ENCODE data around the gene ROR1.

The ROR1 gene

GRCh38 chr1:63859480-63860275, 85.9 kb downstream of the ROR1 start:
- no peak for DNase-seq

- no peak for DNase-seq
Observed at GRCh38 chr1:63861052-63861691, 87.4 kb downstream of the ROR1 start.

GRCh38 chr1:63863145-63863544, 89.3 kb downstream of the ROR1 start:
- DNase-seq, result no peak

- no peak for DNase-seq
Observed at GRCh38 chr1:63864224-63864641, 90.4 kb downstream of the ROR1 start.

- DNase-seq, result no peak
Observed at GRCh38 chr1:63865561-63865960, 91.7 kb downstream of the ROR1 start.

GRCh38 chr1:63866084-63866483, 92.3 kb downstream of the ROR1 start:
- DNase-seq, result no peak

GRCh38 chr1:63867429-63868176, 93.8 kb downstream of the ROR1 start:
- DNase-seq, result no peak

GRCh38 chr1:63868268-63868781, 94.5 kb downstream of the ROR1 start:
- DNase-seq, result no peak

GRCh38 chr1:63870152-63870551, 96.3 kb downstream of the ROR1 start:
- DNase-seq, result no peak

- DNase-seq, result no peak
Observed at GRCh38 chr1:63871463-63871862, 97.6 kb downstream of the ROR1 start.

GRCh38 chr1:63873751-63874150, 99.9 kb downstream of the ROR1 start:
- DNase-seq, result no peak

GRCh38 chr1:63874278-63874880, 100.6 kb downstream of the ROR1 start:
- DNase-seq, result no peak

- DNase-seq, result no peak
Observed at GRCh38 chr1:63875636-63876035, 101.8 kb downstream of the ROR1 start.

- no peak for DNase-seq
Observed at GRCh38 chr1:63877021-63877767, 103.4 kb downstream of the ROR1 start.

- no peak for DNase-seq
Observed at GRCh38 chr1:63877816-63878215, 104.0 kb downstream of the ROR1 start.

GRCh38 chr1:63878932-63879331, 105.1 kb downstream of the ROR1 start:
- DNase-seq, result no peak

- DNase-seq, result no peak
Observed at GRCh38 chr1:63880958-63881576, 107.2 kb downstream of the ROR1 start.

GRCh38 chr1:63882048-63882704, 108.4 kb downstream of the ROR1 start:
- no peak for DNase-seq

- peak; percentile 8 to 24 for DNase-seq
Observed at GRCh38 chr1:63883494-63884235, 109.8 kb downstream of the ROR1 start.

GRCh38 chr1:63884486-63884885, 110.7 kb downstream of the ROR1 start:
- DNase-seq, result no peak

- no peak for DNase-seq
Observed at GRCh38 chr1:63885899-63886298, 112.1 kb downstream of the ROR1 start.

Data from cerebellar nuclear complex (tissue), 1 donor.